Activated T-cell treated with anti-CD3 and anti-CD28 coated beads for 24 hours (primary cell): ENCODE measurements around the gene UCK1.

Source experiments
- DNase-seq: peaks from one replicate; pipeline ENCODE4 v3.0.0-alpha.2; 2020; ENCODE audit warnings: low read depth

Gene UCK1

DNA sequence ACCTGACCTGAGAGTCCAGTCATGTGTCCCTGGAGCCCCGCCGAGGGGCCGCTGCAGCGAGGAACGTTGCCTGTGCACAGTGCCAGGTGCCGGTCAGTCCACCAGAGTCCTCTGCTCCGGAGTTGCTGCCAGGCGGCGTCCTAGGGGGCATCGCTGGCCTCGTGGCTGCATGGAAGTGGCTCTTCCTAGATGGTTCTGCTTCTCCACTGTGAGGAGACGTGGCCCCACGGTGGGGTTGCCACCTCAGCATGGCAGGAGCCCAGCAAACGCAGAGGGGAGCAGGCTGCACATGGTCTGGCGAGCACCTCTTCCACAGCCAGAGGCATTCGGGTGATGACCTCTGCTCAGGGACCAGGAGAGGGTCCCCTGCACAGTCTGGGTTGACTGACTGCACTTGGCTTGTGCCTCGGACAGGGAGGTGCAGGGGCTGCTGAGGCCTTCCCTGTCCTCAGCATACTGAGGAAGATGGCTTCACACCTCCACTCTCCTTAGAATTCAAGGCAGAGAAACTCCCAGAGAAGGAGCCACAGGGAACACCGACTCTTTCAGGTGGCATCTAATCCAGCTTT, 54.2 kb downstream of the UCK1 start:
- DNase-seq: no peak

GRCh38 chr9:131475956-131476776, 54.9 kb downstream of the UCK1 start:
- DNase-seq: no peak

- DNase-seq: no peak
Measured at GRCh38 chr9:131475111-131475955, 55.7 kb downstream of the UCK1 start.

DNA sequence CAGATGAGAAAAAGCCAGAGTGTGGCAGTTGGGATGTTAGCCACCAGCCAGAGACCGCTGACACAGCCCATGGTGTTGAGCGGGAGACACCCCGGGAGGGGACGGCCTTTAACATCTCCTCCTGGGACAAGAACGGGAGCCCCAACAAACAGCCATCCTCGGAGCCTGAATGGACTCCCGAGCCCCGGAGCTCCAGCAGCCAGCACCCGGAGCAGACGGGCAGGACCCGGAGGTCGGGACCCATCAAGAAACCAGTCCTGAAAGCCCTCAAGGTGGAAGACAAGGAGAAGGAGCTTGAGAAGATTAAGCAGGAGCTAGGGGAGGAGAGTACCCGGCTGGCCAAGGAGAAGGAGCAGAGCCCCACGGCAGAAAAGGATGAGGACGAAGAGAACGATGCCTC, 56.4 kb downstream of the UCK1 start:
- no peak for DNase-seq

- no peak for DNase-seq
Measured at GRCh38 chr9:131473891-131474290, 57.2 kb downstream of the UCK1 start.
